ENCODE results near the gene LAMTOR1.

LAMTOR1 gene

DNA sequence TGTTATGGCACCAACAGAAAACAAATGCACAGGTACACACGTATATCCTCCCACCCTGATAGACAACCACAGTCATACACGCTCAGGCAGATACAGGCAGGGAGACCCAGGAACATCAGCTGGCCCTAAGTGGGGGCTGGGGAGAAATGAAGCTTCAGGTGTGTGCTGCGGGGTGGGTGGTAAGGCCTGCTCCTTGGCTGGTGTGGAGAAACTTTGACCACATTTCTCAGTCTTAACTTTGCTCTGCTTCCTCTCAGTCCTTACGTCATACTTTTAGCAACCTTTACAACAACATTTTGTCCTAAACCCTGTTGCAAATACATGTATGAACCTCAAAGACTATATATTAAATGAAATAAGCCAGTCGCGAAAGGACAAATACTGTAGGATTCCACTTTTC is 16.1 kb upstream of the LAMTOR1 start:
- DNase-seq (ENCODE audit: low spot score) = no peak

DNA sequence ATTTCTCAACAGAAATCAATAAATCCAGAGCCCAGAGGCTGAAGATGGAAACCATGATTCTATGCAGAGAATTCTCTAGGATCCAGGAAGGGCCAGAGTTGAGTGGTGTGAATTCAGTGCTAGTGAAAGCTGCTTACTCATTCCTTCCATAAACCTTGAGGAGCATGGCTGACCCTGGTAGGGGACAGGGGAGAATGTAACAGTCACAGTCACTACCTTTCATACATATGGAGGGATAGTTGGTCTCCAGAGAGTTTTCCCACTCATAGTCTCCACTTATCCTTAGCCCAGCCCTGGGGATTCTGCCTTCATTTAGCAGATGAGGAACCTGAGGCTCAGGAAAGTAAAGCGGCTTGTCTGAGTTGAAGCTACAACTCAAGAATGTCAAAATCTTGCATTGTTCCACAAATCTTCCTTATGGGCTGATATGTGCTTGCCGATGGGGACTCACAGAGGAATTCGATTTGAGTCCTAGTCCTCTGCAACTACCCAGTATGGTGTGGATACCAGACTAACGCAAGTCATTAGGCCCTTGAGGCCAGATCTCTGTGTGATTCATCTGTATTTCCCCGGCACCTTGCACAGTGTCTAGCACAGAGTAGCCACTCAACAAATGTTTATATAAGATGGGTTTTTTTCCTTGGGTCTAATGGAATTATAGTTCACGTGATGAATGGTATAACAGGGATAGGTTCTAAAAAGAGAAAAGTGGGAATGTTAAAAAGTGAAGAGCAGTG is 13.1 kb upstream of the LAMTOR1 start:
- no peak for DNase-seq (ENCODE audit: low spot score)

DNA sequence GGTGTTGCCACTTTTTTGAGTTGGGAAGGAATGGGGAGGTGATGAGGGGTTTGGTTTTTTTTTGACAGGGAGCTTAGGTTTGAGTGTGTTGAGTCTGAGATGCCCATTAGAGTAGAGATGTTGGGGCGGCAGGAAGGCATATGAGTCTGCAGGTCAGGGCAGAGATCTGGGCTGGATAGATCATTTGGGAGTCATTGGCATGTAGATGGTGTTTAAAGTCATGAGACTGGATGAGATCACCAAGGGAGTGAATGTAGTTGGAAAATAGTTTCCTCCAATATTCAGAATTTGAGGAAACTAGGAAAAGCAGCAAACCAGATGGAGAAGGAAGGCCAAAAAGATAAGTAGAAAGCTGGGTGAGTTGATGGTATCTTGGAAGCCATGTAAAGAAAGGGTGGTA is 11.5 kb upstream of the LAMTOR1 start:
- DNase-seq (ENCODE audit: low spot score) = no peak

DNA sequence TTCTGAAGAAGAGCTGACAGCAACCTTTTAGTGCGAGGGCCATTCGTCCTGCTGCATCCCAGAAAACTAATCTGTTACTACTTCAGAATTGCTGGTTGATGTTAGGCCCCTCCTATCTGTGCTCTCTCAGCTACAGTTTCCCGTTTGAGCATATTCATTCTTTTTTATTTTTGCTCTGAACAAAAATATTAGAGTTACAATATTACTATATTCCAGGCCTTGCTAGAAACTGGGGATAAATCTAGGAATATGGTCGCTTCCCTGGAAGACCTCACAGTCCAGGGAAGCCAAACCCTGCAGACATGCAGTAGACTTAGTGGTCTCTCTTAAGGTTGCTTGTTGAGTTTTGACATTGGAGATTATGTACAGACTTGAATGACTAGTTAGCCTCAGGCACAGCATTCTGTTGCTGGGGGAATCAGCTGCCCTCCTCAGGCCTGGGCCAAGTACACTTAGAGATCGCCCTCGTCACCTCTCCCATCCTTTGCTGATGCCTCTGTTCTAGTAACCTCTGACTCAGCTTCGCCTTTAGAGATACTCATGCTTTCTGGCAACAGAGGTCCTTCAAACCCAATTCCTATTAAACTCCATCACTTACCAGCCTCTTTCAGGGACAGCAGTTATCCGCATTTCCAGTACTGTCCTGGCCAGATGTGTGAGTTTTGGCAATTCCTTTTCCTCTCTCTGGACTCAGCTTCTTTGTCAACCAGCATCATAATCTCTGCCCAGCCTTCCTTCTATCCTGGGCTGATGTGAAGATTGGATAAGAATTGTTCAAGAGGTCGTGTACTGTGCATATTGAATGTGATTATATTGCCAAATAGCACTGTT is 10.1 kb upstream of the LAMTOR1 start:
- no peak for DNase-seq (ENCODE audit: low spot score)

DNA sequence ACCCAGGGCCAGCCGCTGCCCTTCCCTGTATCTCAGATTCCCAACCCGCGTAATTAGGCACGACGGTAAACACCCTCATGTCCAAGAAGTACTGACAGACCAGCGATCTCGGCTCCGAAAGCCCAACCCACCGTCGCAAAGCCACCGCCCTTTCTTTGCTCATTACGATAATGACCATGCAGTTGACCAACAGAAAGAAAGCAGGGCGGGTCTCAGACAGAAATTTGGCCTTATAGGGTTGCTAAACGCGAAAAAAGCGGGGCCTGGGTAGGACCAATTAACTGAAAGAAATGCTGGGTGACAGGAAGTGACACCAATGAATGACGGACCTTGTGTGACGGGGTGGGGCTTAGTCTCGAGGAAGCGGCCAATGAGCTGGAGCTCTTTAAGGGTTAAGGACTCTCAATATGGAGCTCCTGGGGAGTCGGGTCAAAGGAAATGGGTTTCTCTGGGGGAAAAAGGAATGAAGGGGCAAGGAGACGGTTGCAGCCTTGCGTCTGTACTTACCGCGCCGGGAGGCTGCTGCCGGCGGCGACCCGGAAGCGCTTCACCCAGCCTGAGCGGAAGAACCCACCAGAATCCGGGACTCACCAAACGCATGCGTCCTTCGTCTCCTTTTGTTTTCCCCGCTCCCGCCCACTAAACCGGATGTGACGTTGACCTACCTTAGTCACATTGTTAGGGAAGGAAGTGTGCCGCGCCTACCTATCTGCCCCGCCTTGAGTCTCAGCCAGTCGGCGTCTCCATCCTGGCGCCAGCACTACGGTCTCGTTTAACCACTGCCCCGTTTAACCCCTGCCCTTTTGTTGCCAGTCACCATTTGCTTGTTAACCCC is 9.3 kb upstream of the LAMTOR1 start, which contains the start of gene ANAPC15:
TSS of gene ANAPC15 (minus strand) at position 553 of the 835 bp plus-strand sequence. CDS start 1,419 bp downstream, outside the sequence.
- DNase-seq (ENCODE audit: low spot score) = peak; percentile 90

DNA sequence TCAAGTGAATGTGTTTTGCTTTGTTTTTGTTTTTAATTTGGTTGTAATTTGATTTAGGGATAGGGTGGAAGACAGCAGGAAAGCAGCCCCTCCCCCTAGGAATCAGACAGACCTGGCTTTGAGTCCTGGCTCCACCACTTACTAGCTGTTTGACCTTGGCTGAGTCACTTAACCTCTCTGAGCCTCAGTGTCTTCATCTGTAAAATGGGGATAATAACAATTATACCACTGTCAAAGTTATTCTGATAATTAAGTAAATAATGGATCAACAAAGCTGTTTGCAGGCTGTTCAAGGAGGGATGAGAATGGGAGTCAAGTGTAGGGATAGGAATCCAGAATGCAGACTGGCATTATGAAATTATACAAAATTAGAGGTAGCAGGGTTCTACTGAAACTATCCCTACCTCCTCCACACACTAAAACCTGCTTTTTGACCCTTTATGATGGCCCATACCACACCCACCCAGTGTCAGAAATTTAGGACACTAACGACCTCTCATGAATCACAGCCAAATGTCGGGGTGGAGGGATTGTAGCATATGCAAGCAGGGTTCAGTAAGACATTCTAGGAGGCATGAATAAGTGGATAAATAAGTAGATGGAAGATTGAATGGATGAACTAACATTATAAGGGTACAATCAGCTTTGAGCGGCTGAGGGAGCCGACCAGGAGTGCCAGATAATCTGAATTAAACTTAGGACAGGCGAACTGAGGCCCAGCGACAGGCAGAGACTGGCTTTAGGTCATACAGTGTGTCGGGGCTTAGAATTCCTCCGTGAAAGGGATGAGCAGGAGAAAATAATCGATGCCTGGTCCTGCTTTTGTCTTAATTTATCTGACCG is 8.4 kb upstream of the LAMTOR1 start:
- no peak for DNase-seq (ENCODE audit: low spot score)

DNA sequence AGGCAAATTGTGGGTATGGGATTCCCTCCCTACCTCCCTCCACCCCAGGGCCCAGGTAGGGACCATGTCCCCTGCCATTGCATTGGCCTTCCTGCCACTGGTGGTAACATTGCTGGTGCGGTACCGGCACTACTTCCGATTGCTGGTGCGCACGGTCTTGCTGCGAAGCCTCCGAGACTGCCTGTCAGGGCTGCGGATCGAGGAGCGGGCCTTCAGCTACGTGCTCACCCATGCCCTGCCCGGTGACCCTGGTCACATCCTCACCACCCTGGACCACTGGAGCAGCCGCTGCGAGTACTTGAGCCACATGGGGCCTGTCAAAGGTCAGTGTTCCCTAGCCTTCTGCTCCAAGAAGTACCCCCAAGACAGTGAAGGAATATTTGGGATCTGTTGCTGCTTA is 2.8 kb upstream of the LAMTOR1 start, which contains the start of gene TOMT:
TSS of gene TOMT (plus strand) at position 37 of the 400 bp plus-strand sequence. CDS start at position 65, 28 bp downstream.
- no peak for DNase-seq (ENCODE audit: low spot score)

DNA sequence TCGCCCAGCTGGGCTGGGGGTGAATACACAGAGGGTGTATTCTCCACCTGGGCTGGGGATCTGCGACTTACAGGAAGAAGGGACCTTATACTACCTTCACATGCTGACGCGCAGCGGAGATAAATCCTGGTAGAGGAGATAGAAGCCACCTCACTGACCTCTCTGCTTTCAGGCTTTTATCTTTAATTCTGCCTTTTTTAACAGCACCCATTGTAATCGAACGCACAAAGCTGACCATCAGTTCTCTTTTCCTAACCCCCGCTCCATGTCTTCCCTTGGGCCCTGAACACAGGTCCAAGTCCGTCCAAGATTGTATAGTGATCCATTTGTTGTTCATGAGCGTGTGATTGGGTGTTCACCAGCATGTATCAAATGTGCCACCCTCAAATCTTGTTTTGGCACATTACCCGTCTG is 664 bp upstream of the LAMTOR1 start:
- DNase-seq (ENCODE audit: low spot score) = no peak

DNA sequence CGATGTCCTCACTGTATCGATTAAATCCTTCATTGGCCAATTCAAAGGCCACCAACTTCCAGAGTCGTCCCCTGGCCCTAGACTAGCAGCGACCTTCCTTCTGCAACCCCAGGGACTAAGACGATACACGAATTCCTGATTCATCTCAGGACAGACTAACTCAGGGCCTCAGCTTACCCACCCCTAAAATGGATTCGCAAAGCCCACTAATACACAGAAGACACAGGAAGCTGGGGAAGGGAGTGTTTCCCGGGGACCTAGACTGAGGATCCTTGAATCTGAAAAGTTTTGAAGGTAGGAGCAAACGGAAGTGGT is 509 bp downstream of the LAMTOR1 start:
- no peak for DNase-seq (ENCODE audit: low spot score)

DNA sequence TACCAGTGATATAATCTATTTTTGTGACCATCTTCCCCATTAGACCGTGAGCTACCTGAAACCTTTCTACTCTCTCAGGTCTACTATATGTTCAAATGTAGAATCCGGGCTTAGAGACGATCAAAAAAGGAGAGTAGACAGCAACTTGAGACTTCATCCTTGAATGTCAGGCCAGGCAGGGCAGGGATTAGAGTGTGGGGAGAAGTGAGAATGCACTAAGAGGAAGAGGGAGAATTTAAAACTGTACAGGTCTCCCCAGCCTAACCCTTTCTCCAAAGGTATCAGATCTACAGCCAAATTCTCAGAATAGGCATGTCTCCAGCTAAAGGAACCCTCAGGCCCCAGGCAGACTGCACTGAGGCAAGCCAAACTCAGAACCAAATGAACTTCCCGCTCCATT is 935 bp downstream of the LAMTOR1 start:
- DNase-seq (ENCODE audit: low spot score) = no peak

DNA sequence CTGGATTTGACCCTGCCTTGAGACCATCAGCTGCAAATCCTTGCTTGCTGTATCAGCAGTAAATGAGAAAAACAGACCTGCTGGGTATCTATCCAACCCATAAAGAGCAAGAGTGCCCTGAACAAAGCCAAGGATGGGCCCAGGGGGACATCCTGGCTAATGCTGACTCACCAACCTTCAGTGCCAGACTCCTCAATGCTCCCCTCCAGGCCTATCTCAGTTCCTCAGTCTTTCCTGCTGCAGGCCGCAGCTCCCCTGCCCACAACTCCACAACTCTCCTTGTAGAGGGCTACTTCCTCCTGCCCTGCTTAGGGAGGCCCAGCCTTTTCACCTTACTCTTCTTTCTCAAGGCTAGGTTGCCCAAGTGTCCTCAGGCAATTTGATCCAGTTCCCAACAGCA is 2.6 kb downstream of the LAMTOR1 start:
- DNase-seq (ENCODE audit: low spot score) = no peak

DNA sequence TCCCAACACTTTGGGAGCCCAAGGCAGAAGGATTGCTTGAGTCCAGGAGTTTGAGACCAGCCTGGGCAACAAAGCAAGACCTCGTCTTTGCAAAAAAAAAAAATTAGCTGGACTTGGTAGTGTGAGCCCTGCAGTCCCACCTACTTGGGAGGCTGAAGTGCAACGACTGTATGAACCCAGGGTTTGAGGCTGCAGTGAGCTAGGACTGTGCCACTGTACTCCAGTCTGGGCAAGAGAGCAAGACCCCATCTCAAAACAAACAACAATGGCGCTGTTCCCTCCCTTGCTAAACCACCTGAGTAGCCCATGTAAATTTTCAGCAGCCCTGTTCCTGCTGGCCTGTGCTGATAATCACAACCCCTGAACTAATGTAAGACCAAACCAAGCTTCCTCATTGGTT is 3.1 kb downstream of the LAMTOR1 start:
- DNase-seq (ENCODE audit: low spot score) = no peak

DNA sequence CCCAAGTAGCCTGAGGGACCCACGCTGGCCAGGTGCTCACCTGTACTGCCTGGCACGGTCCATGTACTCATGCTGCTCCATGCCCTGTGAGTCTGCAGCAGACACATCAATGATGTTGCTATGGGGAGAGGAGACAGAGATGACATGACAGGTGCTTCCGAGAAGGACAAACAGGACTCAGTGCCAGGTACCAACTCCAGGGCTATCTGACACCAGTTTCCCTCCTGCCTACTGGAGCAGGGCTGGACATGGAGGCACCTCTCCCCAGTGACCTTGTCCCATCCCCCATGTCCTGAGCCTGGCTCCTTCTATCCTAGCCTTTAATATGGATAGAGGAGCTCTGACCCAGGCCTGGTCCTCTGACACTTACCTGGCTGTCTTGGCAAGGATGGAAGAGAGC is 4.4 kb downstream of the LAMTOR1 start:
- DNase-seq (ENCODE audit: low spot score) = no peak

DNA sequence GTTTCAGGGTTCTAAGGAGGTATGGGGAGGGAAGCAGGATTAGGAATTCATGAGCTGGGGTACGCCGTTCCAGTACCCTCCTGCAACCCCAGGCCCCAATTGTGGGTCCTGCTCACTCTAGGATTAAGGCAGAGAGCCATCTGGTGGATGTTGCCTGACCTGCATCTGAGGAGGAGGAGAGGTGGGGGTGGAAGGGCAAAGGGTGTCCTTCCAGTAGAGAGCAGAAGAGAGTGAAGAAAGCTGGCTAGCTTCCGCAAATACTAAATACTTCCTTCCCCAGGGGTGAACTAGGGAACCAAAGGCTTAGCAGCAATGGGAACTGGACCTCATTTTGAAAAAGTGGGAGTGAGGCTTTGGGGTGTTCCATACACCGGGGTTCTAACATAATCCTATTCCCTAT is 11.8 kb downstream of the LAMTOR1 start:
- DNase-seq (ENCODE audit: low spot score) = peak; percentile 85

DNA sequence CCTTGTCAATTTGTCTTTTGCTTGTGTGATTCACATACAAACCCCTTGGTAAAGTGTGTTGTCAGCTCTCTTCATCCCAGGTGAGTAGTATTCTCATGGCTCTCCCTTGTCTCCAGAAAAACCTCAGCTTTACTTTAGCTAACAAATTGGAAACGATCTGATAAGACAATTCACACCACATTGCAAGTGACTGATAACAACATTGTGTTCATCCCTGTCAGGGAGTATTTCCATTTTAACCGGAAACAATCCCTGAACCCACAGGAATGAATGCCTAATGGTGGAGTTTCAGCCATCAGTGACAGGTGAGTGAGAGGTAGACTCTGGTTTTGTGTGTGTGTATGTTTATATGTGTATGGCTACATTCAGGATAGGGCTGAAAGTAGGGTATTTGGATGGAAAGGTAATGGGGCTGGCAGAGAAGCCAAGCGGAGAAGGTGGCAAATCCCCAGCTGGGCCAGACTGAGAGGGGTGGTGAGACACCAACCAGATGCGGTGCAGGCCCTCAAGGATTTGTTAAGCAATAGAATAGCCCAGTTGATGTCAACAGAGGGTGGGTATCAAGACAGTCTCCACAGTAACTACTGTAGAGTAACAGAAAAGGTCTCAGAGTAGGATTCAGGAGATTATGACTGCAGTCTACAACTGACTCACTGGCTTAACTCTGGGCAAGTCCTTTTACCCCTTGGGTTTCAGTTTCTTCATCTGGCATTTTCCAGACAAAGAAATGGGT is 14.9 kb downstream of the LAMTOR1 start:
- no peak for DNase-seq (ENCODE audit: low spot score)

DNA sequence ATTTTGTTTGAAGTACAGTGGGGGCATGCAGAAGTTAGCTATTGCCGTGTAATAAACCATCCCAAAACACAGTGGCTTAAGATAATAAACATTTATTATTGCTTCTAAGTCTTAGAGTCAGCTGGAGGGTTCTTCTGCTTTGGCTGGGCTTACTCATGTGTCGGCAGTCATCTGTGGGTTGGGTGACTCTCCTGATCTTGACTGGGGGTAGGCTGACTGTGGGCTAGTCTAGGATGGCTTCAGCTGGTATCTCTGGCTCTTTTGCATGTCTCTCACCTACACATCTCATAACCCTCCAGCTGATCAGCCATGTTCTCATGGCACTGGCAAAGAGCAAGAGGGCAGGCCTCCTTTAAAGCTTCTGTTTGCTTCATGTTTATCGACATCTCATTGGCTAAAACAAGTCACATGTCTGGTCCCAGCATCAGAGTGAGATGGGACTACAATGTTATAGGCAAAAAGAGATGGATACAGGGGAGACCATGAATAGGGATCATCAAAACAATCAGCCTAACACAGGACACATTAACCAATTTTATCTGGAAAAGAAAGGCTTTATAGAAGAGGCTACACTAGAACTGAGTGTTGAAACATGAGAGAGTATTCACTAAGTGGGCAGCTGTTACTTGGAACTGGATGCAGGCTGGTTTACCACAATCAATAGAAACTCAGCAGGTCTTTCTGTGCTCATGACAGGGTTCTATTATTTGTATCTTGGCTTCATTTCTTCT is 17.3 kb downstream of the LAMTOR1 start:
- peak; percentile 28 for DNase-seq (ENCODE audit: low spot score)

DNA sequence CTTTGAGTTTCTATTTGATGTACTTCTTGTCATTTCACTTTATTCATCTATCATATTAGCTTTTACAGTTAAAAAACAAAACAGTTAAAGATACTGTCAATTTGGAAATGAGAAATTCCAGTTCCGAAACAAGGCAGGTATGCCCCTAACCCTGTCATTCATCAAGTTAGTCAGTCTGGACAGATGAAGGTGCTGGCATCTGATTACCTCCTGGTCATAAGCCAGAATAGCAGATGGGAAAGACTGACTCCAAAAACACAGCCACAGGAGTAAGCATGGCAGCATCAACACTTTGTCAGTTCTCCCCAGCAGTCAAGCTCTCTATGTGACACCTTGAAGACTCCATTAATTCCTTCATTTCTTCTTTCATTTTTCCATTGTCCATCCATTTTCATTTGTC is 18.1 kb downstream of the LAMTOR1 start:
- DNase-seq (ENCODE audit: low spot score) = no peak

DNA sequence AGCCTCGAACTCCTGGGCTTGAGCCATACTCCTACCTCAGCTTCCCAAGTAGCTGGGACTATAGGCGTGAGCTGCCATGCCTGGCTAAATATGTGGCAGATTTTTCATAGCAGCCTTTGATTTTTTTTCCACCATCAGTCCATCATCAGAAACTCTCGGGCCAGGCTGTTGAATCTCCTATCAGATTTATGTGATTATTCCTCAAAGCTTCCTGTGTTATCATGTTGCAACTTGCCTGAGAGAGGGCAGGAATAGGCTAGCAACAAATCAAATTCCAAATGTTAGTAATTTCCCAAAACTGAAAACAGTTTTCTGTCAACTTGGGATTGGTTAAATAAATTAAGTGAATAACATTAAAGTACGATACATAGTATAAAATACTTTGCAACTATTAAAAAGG is 19.0 kb downstream of the LAMTOR1 start:
- DNase-seq (ENCODE audit: low spot score) = no peak

DNA sequence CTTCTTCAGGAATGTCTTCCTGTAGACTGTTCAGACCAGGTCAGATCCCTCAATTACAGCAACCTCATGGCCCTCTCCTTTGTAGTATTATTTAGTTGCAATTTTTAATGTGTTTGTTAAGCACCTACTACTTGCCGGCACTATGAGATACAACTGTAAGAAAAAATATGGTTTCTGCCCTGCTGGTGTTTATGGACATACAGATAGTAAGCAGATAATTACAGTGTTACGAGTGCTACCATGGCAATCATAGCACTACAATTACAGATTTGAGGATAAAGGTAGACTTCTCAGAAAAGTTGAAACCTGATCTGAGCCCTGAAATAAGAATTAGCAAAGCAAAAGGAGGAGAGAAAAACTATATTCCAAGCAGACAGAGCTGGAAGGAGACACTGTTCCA is 19.7 kb downstream of the LAMTOR1 start:
- DNase-seq (ENCODE audit: low spot score) = no peak

DNA sequence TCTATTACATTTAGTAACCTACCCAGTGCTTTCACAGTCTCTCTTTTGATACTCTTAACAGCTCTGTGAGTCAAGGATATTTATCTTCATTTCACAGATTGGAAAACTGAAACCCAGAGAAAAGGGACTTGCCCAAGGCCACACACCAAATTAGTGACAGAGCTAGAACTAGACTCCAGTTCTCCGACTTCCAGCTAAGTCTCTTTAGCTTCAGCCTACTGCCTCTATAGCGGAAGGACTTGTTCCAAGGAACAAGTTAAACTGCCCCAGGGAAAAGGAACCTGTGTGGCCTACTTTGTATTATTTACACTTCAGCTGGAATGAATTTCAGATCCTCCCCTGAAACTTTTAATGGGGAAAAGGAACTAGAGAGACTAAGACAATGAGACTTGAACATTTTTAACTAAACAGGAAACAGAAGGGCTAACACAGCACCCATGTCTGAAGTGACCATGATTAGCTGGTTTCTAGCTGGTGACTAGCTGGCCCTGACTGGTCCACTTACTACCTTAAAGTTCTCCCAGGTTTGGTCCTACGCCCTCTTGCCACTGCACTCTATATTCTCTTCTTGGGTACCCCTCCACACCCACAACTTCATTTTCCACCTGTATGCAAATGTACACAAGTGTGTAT is 21.2 kb downstream of the LAMTOR1 start:
- no peak for DNase-seq (ENCODE audit: low spot score)

All from iPS-NIHi11 (cell line).